ENCODE data around the gene TRABD2A.

GRCh38 chr2:84870306-84870705, 10.6 kb downstream of the TRABD2A start:
- TF ChIP-seq CTCF (IDR thresholded peaks at IDR 0.05) (no peak), POLR2A (IDR thresholded peaks at IDR 0.05) (no peak)

Data from stomach (tissue), 4 donors.